Right ventricle myocardium inferior (tissue), 1 donor: ENCODE measurements around the gene PTPRD. TPM values are rescaled to one million over a fixed set of nuclear protein-coding genes. Genes with fewer than 3 reads are reported as not detected.
A peak's percentile ranks its signal among the peaks of the same experiment; 100 is the strongest.
"Not testable (repeated sequence)": the region's sequence is repeated elsewhere in the genome, so short reads cannot be mapped to it uniquely, and the experiment has no call there.

ENCODE experiments used
- ATAC-seq: fragments of 200-7000 bp; cut with Tn5 transposase; one replicate; pipeline ENCODE4 v1.9.1; 2020; ENCODE audit warnings: mild to moderate bottlenecking, moderate library complexity
- DNase-seq: peaks from one replicate; pipeline ENCODE4 v3.0.0; 2021; ENCODE audit errors: missing footprints
- intact Hi-C: fragments of 100-400 bp; cut with DNase I; formaldehyde crosslinking; loops from one replicate; pipeline ENCODE4 v1.11.0; 2022
- total RNA-seq: library from RNA; stranded (reverse); fragmentation: NEBNext Ultra II Directional; extraction: Animal tissue kit (Norgen Biotek cat#: 25700); gene quantifications from one replicate; pipeline ENCODE4 v1.2.1, GENCODE V29; 2021
- donor health status: DM: no; HTN: yes; CAD: no; lungs with severe emphysema.

Gene PTPRD
- total RNA-seq, 1 donor from 2014 or later = 13.3 TPM

DNA sequence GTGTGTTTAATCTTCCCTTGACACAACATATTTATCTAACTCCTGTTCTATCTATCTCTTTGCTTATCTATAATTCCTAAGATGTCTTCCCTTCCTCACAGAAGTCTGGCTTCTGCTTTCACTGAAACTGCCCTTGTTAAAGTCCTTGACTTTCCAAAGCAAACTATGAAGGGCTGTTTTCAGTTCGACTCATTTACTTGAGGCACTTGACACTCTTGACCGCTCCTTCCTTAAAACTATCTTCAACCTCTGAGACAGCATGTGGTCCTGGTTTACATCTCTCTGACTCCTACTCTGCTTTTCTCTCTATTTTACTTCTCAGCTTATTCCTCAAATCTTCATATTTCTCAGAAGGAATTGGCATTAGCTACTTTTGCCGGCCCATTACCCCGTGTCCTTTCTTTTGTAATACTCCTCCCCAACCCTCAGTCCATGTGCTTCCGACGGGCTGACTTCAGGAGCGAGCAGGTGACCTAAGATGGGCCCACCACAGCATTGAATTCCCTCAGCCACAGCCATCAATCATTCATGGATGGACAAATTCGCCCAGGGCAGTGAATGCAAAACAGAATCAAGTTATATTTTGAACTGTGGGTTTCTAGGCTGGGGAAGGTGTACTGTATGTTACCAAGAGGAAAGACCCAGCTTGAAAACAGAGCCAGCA is 1089.2 kb downstream of the PTPRD start:
- ATAC-seq = no peak
- intact Hi-C loops = no loop called here

DNA sequence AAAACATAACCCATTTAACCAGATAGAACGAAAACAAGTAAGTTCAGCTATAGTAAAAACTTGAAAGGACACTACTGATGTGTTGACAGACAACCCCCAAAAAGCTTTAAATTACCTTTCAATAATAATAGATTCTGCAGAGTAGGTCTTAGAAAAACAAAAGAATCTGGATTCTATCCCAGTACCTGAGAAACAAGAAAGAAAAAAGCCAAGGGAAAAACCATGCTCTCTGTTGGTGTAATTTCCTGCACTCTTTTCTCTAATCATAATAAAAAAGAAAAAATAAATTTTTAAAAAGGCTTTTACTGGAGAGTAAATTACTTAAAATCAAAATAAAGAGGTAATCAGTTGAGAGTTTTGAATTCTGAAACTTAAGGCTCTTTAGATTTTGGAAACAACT is 1090.4 kb downstream of the PTPRD start:
- DNase-seq = no peak
- no peak for ATAC-seq
- intact Hi-C loops = no loop called here

More for the DNA sequence above, 1089.2 kb downstream of the PTPRD start:
- DNase-seq = no peak

DNA sequence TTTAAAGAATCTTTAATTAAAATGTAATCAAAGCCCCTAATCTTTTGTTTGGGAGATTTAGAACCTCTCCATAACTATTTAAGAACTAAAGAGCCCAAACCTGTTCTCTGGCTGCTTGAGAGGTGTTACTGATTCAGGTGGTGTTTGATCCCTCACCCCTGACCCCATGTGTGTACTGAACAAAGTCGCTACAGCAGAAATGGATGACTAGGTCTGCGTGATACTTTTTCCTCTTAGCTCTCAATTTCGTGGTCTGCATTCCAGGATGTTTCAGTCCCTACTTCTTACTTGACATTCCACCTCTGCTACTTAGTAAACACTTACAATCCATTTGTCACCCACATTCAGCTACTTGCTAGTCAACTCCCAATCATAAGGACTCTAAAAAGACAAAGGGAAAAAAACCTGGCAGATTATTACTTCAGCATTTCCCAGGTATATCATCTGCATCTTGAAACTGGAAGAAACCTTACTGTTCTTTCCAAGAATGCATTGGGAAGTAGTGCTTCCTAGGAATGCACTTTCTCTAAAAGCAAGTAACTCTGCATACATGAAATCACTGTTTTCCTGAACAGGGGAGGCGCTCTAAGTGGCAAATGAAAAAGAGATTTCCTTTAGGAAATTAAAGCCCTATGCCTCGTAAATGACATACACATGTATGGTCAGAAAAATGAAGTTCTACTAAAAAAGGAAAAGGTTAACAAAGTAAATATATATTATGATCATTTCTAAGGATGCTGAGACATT is 1091.6 kb downstream of the PTPRD start:
- intact Hi-C loops = no loop called here
- DNase-seq (no peak), ATAC-seq (no peak)

DNA sequence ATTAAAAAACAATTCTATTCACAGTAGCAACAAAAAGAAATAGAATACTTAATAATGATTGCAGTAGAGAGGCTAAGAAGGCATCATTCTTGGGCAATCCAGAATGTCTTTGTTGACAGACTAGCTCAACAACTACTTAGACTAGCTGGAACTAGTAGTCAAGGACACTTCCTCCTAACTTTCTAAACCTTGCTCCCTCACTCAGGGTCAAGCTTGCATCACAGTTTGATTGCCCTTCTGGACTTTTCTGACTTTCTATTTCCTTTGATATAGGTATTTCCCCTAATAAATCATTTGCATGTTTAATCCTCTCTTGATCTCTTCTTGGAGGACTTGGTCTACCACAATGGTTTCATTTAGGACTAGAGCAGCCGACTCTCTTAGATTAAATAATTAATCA is 1107.9 kb downstream of the PTPRD start:
- DNase-seq (no peak), ATAC-seq (no peak)
- intact Hi-C loops = no loop called here

DNA sequence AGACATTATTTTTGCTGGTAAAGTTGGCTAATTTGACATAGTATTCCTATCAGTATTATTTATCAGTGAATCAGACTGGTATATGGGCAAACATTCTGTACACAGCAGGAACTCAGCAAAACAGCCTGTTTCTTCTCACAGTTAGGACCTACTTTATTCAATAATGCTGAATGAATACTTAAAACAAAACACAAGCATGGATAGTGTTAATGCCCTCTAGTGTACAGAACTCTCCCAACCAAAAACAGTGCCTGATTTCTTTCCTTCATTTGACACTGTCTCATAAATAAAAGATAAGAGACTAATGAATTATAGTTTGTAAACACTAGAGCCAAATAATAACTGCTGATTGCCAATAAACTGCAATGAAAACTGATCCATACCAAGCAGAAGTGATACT is 1113.3 kb downstream of the PTPRD start:
- no peak for ATAC-seq
- intact Hi-C loops = no loop called here
- DNase-seq = no peak

DNA sequence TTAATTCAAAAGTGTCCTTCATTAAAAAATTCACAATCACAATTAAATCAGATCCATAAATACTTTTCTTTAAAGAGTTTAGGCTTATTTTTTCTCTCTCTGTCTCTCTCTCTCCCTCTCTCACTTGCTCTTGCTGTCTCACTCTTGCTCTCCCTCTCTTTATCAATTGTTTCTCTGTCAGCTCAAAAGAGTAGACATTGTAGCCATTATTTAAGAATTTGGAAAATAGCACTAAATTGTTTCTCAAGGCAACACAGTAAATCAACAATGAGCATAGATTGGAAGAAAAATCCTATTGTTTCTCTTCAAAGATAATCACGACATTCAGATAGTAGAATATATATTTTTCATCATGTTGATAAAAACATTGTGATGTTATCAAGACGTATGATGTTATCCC is 1114.0 kb downstream of the PTPRD start:
- intact Hi-C loops = no loop called here
- DNase-seq = no peak
- ATAC-seq = no peak

DNA sequence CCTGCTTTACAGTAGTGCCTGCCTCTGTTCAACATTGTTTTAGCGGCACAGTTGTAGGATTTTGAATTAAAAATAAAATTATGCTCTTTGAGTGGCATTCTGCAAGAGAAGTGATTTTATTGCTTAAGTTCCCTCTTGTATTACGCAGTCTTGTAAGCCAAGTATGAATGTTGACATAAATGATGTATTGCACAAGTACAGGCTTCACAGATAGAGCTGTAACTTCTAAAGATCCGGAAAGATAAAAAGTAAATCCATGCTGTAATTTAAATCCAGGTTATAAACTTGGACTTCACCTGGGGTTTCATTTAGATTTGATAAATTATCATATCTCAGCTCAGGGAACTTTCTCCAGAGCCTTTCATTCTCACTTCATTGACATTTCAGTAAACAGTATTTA is 1114.7 kb downstream of the PTPRD start:
- DNase-seq (no peak), ATAC-seq (no peak)
- intact Hi-C loops = no loop called here

DNA sequence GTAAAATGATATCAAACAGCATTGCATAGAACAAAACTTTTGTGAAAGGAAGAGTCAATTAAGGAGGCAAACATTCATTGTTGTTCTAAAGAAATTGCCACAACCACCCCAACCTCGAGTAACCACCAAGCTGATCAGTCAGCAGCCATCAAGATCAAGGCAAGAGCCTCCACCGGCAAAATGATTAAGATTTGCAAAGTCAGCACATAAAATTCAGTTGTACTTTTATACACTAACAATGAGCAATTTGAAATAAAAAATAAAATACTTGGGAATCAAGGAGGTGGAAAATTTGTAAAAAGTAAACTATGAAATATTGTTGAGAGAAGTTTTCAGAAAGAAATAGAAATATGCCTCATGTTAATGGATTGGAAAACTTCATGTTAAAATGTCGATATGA is 1118.5 kb downstream of the PTPRD start:
- DNase-seq (no peak), ATAC-seq (no peak)
- intact Hi-C loops = no loop called here

DNA sequence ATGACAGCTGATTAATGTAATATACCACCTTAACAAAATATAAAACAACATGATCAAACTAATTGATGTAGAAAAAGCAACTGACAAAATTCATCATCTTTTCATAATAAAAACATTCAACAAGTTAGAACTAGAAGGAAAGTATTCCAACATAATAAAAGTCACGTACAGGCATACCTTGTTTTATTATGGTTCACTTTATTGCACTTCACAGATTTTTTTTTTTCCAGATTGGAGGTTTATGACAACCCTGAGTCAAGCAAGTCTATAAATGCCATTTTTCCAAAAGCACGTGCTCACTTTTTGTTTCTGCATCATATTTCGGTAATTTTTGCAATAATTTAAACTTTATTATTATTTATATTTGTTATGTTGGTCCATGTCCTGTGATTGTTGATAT is 1120.3 kb downstream of the PTPRD start:
- DNase-seq (no peak), ATAC-seq (no peak)
- intact Hi-C loops = no loop called here

DNA sequence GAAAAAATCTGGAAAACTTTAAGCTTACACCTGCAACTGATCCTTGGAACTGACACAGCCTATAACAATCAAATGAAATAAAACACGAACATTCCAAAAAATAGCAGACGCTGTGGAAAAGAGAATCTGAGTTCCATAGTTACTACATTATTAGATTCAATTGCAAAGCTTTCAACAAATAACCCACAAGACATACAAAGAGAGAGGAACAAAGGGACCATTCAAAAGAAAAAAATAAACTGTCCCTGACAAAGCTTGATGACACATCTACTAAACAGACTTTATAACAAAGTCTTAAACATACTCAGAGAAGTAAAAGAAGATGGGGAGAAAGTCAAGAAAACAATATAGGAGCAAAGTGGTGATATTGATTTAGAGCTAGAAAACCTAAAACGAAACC is 1123.6 kb downstream of the PTPRD start:
- intact Hi-C loops = no loop called here
- no peak for ATAC-seq
- DNase-seq = no peak

DNA sequence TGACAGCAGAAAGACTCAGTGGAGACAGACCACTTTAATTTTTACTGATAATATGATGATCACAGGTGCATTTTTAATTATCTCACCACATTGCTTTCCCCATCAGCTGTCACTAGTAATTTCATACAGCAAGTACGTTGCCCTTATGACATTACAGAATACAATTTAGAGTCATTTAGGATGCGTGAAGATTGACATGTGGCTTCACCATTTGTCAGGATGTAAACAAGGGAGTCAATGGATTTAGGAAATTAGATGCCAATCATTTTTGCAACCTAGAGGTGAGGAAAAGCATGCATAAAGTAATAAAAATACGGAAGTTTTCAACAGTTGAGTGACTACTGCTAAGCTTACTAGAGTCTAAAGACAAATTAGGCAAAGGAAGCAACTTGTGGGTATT is 1129.6 kb downstream of the PTPRD start:
- ATAC-seq = no peak
- no peak for DNase-seq
- intact Hi-C loops = no loop called here

DNA sequence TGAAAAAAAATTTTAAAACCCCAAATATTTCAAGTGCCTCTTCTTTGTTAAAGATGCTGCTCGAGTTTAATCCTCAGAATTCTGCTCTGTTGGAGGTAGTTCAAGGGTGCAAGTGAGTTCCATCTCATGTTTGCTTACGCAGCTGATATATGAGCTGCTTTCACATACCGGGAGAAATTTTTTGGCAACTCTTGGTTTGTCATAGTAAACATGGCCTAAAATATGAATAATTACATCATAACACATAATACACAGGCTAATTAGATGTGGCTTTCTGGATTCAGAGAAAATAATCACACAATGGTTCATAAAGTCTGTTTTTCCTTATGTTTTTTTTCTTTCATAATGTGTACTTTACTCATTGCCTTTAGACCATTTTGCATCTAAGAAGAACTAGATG is 1134.1 kb downstream of the PTPRD start:
- intact Hi-C loops = no loop called here
- DNase-seq (no peak), ATAC-seq (no peak)

DNA sequence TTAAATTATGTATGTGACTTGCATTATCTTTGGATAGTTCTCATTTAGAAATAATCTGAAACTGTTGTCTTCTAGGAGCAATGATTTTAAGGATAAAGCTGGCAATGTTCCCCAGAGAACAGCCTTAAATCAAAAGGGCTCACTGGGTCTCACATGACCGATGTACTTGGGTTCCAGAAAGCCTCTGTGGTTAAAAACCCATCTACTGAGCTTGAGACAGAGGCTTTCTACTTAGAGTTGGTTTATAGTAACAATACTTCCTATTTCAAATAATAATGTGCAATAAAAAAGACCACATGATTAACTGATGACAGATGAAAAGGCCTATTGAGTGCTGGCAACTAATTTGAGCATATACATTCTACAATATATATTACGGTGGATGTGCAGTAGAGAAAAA is 1143.5 kb downstream of the PTPRD start:
- intact Hi-C loops = no loop called here
- DNase-seq (no peak), ATAC-seq (no peak)

DNA sequence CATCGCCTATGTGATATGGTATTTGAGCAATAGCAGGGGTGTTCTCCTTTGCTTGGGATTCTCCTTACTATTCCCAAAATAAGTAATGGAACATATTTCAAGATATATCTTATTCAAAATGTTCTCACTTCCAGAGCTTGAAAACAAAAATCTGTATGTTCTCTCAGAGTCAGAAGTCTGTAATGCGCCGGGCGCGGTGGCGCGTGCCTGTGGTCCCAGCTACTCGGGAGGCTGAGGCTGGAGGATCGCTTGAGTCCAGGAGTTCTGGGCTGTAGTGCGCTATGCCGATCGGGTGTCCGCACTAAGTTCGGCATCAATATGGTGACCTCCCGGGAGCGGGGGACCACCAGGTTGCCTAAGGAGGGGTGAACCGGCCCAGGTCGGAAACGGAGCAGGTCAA is 1170.9 kb downstream of the PTPRD start:
- intact Hi-C loops, DNase-seq, ATAC-seq: not testable (repeated sequence)

DNA sequence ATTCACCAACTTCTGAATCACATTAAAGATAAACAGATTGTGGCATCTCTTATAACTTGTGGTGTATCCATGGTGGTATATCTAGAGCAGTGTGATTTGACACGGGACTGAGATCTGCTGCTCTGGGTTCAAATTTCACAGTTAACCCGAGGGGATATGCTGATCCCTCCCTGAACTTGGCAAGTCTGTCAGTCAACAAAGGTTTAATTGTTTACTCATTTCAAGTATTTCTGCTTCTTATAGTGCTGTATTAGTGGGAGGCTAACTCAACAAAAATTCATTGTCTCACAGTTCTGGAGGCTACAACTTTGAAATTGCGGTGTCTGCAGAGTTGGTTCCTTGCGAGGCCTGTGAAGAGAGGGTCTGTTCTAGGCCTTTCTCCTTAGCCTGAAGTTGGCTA is 1175.2 kb downstream of the PTPRD start:
- intact Hi-C loops = no loop called here
- DNase-seq = no peak
- ATAC-seq = no peak

DNA sequence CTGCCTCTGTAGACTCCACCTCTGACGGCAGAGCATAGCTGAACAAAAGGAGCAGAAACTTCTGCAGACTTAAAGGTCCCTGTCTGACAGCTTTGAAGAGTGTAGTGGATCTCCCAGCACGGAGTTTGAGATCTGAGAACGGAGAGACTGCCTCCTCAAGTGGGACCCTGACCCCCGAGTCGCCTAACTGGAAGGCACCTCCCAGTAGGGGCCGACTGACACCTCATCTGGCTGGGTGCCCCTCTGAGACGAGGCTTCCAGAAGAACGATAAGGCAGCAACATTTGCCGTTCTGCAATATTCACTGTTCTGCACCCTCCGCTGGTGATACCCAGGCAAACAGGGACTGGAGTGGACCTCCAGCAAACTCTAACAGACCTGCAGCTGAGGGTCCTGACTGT is 1186.3 kb downstream of the PTPRD start:
- ATAC-seq, intact Hi-C loops: not testable (repeated sequence)
- peak; percentile 7 for DNase-seq

DNA sequence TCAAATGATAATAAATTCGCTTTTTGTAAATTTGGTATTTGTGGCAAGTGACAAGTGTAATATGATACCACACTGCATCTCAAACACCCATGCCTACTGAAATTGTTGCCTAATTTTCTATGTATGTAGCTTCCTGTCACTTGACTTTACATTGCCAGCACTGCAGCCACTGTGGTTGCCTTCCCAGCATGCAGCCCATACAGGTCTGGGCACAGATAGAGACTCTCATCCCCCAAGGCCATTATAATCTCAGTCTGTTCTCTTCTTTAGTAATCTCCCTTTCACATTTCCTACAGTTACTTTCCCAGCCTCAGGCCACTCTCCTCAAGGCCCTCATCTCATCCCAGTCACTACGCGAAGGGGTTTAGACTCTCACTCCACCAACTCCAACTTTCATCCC is 1200.6 kb downstream of the PTPRD start:
- intact Hi-C loops = no loop called here
- DNase-seq (no peak), ATAC-seq (no peak)

DNA sequence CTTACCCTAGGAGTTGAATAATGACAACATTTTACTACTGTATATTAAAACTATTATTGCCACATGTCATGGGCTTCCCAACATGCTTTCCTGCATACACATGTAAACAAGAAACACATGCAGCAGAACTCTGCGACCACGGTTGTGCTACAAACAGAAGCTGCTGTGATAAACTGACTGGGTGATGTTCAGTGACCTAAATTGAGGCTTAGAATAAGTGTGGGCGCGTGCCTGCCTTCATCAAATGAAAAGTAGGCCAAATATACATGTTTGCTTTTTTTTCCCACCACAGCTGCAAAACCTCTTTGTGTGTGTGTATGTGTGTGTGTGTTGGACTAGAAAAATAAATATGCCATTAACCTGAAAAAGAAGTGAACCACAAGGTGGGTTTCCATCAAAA is 1202.1 kb downstream of the PTPRD start:
- DNase-seq (no peak), ATAC-seq (no peak)
- intact Hi-C loops = no loop called here

DNA sequence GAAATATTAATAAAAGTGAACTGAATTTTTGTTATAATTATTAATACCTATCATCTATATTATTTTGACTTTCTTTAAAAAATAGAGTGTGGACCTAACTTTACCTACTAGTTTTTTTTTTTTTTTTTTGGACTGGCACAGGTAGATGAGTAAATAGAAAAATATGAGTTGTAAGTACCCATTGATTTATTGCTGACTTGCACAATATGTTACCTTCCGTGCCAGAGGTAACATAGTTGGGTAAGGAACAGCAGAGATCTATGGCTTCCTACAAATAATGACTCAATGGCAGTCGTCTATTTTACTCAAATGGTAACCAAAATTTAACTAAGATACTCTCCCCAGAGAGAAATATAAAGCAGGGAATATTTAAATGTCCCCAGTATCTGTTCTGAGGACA is 1212.8 kb downstream of the PTPRD start:
- DNase-seq (no peak), ATAC-seq (no peak)
- intact Hi-C loops = no loop called here

DNA sequence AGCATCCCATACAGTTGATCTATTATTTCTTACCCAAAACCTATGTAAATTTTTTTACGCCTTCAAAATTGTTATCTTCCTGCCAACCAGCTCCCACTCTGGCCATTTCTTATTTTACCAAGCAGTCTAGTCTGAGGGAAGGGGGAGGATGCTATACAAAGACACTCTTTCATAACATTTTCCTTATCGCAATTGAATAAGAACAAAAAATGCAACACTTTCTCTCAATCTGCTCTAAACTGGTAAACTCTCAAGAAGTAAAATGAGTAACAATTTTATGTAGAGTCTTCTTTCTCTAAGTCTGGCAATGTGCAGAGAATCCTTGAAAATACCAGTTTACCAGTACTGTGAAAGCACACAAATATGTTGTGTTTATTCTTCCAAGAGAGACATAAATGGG is 1216.3 kb downstream of the PTPRD start:
- ATAC-seq (no peak), DNase-seq (no peak)
- intact Hi-C loops = no loop called here

DNA sequence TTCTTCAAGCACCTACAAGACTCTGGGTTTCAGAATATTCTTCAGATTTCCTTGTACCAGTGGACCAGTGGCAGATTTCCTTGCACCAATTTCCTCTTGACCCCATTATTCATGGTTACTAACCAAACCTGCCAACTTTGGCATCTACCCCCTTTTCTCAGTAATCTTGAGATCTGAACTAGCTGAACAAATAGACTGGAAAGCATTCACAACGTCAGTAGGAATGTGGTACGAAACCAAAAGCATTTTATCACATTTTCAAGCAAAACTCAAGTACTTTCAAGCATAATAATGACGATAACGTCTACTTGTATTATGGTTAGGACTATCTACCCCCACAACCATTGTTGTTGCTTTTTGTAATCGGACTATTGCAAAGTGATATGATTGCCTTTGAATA is 1217.3 kb downstream of the PTPRD start:
- ATAC-seq (no peak), DNase-seq (no peak)
- intact Hi-C loops = no loop called here
